Hematopoietic multipotent progenitor cell treated with erythropoietin and hydrocortisone succinate and interleukin-3 and kit ligand, for 15 days (in vitro differentiated cells): ENCODE results near the gene TCF4.
"Not testable (repeated sequence)": the region's sequence is repeated elsewhere in the genome, so short reads cannot be mapped to it uniquely, and the experiment has no call there.

ENCODE experiments used
- DNase-seq: peaks from one replicate; pipeline ENCODE4 v3.0.0-alpha.2; 2015; ENCODE audit warnings: low spot score

TCF4 gene

DNA sequence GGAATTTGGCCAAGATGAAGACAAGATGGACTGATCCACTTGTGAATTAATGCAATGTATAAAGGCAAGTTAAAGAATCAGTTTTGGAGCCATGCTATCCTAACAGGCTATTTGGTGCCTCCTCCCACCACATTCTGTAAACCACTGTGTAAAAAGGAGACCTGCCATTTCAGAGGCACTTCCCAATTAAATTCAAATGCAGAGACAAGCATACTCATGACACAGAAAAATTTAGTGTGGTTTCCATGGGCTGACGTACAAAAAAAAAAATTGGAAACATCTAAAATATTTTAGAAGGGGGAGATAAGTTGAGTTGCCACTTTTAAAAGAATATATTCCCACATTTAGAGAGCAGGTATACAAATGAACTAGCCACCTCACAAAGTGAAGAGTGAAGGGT is 112.1 kb downstream of the TCF4 start:
- DNase-seq: no peak

DNA sequence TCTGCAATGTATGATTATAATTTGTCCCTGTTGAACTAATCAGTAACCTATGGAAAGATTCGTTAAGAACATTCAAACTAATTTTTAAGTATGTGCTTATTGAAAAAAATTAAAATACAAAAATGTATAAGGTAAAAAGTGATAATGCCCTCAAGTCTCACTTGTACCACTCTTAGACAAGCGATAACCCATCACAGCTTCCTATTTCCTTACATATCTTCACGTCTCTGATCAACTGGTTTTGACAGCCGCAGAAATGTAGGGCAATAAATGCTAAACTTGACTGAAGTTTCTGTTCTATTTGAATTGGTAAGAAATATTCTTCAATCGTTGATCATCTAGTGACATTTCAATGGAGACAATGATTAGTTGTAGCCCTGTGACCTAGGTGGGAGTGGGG is 112.5 kb downstream of the TCF4 start:
- no peak for DNase-seq

DNA sequence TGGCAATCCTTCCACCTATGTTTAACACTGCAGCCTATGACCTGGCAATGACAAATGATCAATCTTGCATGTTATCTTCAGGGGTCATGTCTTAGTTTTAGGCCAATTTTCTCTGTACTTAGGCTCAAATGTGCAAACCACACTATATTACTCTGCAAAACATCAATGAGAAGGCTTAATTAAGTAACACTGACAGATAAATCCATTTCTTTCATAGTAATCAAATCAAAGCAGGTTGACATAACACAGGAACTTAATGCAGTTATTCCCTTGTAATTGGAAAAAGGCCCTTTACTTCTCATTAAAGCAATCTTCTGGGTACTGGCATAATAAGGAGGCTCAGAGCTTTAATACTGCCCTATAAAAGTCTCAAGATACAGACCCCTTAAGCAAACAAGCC is 114.4 kb downstream of the TCF4 start:
- DNase-seq: no peak

DNA sequence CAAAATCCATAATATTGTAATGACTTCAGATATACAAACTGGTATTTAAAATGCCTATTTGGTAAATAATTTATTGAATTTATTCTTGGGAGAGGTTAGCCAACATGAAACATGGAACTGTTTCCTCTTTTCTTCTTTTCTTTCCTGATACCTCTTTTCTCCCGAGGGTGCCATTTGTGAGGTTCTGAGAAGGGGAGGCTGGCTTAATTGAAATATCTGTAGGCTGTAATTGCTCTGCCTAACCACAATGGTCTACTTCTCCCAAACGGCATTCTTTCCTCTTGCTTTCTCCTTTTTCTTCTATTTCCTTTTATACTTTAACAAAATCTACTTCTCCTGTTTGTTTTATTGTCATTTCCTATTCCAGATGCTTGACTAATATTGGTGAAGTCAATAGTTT is 114.9 kb downstream of the TCF4 start:
- DNase-seq: no peak

DNA sequence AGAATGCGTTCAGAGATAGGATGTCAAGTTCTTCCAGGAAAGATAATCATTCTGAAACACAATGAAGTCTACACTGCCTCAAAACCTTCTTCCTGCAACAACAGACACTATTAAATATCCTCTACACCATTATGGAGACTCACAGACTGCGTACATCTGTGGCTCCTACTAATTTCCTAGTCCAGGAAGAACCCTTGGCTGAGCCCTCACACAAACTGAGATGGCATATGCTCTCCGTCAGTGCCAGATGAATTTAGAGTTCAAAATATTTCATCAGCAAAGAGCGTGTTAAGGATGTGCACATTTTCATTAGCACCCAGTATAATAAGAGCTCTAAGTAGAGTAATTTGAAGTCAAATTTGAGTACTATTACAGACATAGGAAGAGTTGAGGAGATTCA is 117.2 kb downstream of the TCF4 start:
- DNase-seq: no peak

DNA sequence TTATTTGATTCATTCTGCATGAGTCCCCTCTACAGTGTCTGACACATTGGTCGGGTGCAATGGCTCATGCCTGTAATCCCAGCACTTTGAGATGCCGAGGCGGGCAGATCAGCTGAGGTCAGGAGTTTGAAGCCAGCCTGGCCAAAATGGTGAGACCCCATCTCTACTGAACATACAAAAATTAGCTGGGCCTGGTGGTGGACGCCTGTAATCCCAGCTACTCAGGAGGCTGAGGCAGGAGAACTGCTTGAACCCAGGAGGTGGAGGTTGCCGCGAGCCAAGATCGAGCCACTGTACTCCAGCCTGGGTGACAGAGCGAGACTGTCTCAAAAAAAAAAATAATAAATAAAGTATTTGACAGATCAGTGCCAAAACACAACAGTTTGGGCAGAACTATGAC is 118.9 kb downstream of the TCF4 start:
- not testable (repeated sequence) for DNase-seq

DNA sequence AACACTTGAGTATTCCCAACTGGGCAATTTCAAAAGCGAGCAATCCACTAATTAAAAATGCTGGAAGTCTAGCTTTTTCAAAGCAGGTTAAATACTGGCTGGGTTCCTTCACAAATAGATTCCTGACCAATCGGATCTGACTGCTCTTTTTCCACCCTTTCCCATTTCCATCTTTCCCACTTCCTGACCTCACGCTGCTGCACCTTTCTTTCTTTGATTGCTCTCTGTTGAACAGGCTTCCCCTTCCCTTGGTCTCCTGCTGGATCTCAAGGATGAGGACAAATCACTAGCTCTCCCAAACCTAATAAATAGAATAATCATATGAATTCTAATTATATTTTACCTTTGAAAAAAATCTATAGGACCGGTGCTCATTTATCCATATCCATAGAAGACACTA is 121.2 kb downstream of the TCF4 start:
- no peak for DNase-seq

DNA sequence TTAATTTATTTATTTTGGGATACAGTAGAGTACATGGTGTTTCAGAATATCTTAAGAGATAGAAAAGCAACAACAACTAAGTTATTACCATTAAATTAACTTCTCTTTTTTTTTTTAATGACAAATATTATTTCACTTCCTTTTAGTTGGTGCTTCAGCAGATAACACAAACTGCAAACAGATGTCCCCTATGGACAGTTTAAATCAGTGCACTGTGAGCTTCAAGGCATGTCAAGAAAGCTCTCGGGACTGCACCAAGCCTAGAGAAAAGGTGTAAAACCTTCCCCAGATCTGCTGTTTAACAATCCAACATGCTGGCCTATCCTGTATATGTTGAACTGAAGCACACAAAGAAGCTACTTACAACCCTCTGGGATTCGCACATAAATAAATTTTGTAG is 122.7 kb downstream of the TCF4 start:
- no peak for DNase-seq

DNA sequence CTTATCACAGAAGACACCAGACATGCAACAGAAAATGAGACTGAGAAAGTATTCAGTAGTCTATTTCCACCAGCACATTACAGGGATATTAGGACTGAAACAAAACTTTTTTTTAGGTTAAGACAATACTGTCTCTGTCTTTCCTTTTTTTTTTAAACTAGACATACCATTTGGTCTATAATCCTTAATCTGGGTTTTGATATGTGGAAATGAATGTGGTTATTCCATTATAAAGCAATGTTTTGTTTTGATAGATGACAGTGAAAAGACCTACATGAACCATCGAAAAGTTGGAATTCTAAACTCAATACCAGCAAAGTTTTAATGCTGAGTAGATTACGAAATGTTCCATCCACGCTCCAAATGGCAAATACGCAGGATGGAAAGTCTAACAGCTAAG is 123.4 kb downstream of the TCF4 start:
- DNase-seq: no peak

DNA sequence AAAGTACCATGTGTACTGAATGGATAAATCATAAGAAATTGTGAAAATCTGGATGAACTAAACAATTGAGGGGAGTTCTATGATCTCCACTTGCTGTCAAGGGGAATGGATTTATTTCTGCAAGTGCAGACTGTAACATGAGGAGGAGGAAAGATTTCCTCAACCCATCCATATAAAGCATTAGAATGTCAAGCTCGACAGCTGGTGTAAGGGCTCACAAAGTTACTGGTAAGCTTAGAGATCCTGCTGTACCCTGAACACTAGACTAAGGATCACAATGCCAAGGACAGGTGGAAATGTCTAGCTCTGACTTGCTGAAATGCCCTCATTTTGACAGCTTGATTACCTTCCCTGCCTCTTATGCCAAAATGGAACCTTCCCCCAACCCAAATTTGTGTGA is 125.3 kb downstream of the TCF4 start:
- no peak for DNase-seq

DNA sequence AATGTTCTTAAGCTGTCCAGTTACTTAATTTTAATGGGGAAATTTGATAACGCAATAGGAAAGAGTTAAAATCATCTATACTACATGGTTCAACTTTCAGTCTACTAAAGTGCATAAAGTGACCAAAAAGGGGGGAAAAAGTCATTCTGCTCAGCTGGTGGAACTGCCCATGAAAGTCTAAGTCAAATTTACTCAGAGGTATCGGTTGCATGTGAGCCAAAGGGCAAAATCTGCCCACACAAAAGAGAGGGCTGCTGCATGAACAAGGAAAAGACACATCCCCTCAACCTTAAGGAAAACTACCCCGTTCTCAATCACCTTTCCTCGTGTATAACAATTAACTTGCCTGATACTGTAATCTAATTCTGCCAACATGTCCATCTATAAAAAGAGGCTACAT is 126.1 kb downstream of the TCF4 start:
- DNase-seq: no peak

DNA sequence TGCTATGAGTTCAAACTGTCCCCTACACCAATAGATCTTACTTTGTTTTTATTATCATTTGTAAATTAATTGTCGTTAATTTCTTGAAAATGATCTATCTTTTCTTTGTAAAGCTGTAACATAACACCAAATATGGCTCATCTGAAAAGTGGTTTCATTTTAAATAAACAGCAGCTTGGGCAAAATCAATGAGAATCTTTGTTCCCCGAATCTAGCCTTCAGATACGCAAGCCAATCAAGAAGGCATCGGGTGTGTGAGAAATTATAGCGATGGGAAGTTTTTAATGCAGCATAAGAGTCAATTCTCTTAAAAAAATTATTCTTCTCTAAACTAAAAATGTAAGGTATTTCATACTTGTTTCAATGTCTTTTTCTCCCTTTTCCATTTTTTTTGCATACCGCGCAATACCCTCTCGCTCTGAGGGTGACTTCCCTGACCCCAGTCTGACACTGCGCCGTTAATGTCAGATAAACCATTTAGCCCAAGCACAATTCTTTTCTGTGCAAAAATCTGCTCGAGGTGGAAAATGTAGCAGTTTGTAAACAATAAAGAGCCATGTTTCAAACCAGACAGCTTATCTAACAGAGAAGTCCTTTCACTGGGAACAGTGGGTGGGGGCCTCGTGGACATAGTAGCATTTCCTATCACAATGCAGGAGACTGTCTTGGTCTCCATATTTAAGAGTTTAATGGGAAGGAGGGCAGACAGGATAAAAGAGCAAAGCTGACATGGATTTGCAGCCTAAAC is 129.4 kb downstream of the TCF4 start:
- DNase-seq: no peak

DNA sequence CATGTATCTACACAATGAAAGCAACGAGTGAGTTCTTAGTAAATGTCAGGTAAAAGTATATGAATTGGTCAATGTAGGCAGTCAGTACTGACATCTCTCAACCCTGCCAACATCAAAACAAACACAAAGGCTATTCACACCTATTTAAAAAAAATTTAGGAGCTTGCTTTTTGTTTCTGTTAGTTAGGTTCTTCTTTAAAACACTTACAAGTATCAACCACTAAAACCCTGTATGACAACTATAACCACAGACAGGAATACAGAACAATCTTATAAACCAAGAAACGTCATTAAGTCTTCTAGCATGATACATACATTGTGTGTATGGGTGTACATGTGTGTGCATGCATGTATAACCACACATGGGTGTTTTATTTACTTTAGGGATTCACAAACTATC is 131.0 kb downstream of the TCF4 start:
- DNase-seq: no peak

DNA sequence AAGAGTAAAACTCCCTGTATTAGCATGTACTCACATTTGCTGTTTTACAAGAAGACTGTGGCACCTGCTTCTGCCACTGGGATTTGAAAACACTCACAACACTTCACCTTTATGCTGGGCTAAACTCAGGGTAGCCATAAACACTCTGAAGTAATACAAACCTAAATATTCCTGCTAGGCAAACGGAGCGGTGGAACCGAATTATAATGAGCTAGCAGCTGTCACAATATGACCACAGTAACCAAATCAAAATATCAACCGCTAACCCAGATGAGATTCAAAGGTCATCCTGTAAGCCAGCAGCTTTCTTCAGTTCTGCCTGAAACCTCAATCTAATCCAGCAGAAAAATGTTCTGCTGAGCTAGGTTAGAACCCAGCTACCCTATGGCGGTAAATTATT is 132.1 kb downstream of the TCF4 start:
- no peak for DNase-seq

DNA sequence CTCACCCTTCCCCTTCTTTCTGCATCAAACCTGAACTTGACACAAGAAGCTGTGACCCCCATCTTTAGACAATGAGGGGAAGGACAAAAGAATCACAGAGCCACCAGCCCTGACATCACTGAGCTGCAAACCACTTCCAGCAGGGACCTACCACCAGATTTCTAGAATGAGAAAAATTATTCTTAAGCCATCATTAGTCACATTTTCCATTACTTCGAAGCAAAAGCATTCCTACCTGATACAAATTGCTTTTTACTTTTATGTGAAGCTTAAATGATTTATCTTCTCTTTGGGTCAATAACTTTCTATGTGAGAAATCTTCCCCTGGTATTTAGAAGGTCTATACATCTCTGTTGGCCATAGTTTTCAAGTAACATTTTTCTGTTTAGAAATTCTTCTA is 134.8 kb downstream of the TCF4 start:
- DNase-seq: no peak

DNA sequence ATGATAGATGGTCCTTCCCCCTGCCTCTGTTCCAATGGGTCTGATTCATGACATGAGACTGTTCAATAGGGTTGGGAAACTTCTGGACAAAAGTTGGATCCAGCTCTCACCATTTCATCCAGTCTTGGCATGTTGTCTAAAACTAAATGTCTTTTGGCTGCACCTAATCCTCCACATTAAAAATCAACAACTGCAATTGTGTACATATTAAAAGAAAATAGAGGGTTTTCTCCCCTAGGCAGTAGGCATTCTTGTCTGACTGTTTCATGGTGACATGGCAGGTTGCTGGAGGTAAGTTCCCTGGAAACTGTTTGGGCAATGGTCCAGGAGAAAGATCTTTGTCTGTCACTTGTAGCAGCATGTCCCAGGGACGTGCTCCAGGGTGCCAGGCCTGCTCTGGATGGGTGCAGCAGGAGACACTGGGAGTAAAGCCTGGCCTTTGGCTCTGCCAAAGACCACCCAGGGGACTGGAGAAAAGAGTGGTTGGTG is 135.8 kb downstream of the TCF4 start:
- DNase-seq: no peak

DNA sequence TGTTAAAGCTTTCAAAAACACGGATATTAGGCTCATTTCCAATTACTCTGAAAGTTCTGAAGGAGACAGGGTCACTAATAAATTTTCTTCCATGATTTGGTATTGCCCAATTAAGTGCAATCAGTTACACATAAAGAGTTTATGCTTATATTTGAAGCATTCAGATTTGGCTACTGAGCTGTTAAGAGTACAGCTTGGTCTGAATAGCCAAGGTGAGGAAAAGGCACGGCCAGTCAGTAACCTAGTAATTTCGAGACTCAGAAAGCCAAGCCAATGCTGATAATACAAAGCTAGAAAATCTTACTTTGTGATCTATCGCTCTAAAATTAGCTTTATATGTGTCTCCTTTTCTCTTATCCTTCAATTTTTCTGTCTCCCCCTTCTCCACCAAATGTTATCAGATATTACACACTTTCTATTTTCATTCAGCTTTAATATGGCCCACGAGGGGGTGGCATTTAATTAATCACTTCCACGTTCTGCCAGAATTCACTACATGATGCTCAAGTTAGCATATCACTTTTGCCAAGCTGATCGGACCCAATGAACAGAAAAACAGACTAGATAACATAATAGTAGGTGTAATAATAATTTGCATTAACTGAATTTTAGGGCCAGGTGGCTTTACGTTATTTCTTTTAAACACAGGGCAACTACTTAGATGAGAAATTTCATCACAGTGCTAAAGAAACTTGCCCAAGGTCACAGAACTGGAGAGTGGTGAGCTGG is 138.4 kb downstream of the TCF4 start:
- no peak for DNase-seq

DNA sequence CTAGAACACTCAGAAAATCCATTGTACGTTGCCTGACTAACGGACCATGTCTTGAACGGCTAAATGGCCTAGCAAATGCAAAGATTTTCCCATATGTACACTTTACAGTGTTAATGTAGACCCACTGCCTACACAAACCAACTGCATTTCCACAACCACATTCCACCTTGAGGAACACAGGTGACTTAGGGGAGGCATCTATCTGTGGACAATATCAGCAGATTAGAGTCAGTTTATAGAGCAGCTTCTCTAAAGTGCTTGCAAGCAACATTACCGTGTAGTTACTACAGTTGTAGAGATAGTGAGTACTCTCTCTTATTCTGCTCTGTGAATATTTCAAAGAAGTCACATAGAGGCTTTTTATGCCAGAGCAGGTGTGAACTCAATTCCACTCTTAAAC is 139.6 kb downstream of the TCF4 start:
- DNase-seq: no peak

DNA sequence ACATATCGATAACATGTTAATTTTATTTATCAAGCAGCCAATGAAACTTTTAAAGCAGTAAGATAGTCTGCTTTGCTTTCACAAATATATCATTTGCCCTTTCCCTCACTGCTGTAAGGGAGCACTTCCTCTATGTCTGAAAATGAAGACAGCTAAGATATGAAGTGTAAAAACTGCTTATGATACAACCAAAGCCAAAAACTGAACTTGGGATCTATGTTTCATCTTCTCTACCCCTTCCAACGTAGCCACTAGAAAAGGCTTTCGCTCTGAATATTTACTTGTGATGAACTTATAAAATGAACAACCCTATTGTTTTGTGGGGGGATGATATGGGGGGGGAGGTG is 140.3 kb downstream of the TCF4 start:
- no peak for DNase-seq

DNA sequence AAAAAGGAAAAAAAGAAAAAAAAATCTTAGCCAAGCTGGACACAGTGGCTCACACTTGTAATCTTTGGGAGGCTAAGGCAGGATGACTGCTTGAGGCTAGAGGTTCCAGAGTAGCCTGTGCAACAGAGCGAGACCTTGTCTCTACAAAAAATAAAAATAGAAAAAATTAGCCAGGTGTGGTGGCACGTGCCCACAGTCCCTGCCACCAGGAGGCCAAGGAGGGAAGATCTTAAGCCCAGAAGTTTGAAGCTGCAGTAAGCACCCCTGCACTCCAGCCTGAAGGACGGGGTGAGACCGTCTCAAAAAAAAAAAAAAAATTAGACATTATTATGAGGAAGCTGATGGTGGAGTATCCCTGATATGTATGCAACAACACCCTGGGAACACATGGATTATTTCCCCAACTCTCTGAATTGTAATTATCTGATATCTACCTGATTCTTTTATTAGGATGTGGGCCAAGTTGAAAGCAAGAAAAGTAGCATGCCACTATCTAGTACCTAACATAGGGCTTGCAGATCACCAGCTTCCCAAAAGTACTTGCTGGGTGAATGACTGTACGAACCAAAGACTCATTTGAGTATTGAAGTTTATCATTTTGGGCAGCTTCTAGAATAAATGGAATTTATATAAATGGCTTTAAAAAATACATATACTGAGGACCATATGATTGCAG is 140.9 kb downstream of the TCF4 start:
- DNase-seq: no peak

DNA sequence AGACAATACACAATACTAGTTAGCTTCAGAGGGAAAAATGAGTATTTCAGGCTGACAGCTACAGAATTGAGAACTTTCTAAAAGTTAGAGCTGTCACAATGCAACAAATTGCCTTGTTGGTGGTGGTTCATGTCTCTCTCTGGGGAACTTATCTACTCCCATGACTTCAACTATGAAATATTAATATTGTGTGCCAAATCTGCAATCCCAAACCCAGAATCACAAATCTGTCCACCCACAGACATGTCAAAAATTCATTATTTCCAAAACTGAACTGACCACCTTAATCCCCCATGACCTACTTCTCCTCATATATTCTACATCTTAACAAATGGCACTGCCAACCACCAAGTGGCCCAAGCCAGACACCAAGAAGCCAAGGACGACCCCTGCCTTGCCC is 143.5 kb downstream of the TCF4 start:
- no peak for DNase-seq

DNA sequence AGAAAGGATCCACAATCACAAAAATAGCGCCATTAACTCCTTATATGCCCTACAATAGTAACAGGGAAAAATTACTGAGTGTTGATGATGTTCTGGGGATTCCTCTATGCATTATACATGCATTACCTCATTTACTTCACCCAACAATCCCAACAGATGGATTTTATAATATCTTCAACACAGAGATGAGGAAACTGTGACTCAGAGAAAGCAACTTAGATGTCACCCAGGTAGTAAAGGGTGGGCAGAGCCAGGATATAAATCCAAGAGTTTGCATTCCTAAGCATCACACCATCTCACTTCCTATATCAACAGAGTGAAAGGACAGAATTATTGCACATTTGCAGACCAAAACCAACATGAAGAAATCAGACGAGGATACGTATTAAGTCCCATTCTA is 144.2 kb downstream of the TCF4 start:
- no peak for DNase-seq

DNA sequence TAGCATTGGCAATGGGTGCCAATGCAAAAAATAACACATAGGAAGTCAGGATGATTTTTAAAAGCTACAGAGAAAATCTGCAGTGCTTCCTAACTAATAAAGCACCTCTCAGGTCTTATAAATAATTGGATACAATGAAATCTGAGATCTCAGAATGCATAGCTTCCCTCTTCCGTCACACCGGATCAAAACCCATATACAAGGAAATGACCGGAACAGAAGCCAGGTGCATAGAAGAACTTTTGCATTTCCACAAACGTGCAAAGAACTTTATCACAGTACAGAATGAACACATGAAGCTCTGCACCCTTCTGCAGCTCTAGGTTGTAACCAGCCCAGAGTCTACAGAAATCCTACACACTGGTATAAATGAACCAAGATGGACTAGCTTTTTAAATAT is 145.4 kb downstream of the TCF4 start:
- DNase-seq: no peak
